ENCODE results near the gene DNLZ. TPM values are rescaled to one million over a fixed set of nuclear protein-coding genes. Genes with fewer than 3 reads are reported as not detected.

Gene DNLZ
- total and polyA plus RNA-seq, 10 of the 15 experiments (the other 5 are each of a cell fraction or from before 2014, with no cell fraction given), result 0.66 to 29.7 (median 14.7) TPM; not detected in 1

- intact Hi-C loops (cut with micrococcal nuclease; ENCODE audit: unreplicated experiment), result no loop called here
- H2AFZ ChIP-seq (ENCODE audit: control insufficient read depth, low read depth, low read length), result no peak overlapping the region
- H3K4me1 ChIP-seq (ENCODE audit: control insufficient read depth, insufficient read depth, low read length), result no peaks in the 10 kb centered on the region
- peaks cover 3 to 34% of the 10 kb centered on the region in 2 experiments; a peak in 3 of 4 replicates for H3K36me3 ChIP-seq (ENCODE audit: control insufficient read depth in 2 of 2, insufficient read depth in 2 of 2, low read length in 1 of 2)
- in situ Hi-C loops (cut with MboI), result no loop called here
- ATAC-seq (no peak), DNase-seq (ENCODE audit: low read depth, low spot score) (no peak), FAIRE-seq (no peak)
- H3K27me3 ChIP-seq (replicated peaks in 1 of 2; ENCODE audit: control insufficient read depth in 2 of 2, insufficient read depth in 2 of 2, low read length in 1 of 2), result no peaks in the 10 kb centered on the region
- TF ChIP-seq NFYA (IDR thresholded peaks at IDR 0.05; ENCODE audit: borderline replicate concordance, low read depth, low read length) (no peak), POLR2AphosphoS2 (IDR thresholded peaks at IDR 0.05; ENCODE audit: low read depth, low read length) (no peak), ZNF687 (IDR thresholded peaks at IDR 0.05) (no peak), HDGF (IDR thresholded peaks at IDR 0.05) (no peak), RAD21 (IDR thresholded peaks at IDR 0.05; ENCODE audit: insufficient read depth, low read depth, low read length) (no peak), SREBF1 (IDR thresholded peaks at IDR 0.05; ENCODE audit: low read length) (no peak), TCF3 (IDR thresholded peaks at IDR 0.05; ENCODE audit: borderline replicate concordance, insufficient read depth, low read depth, low read length) (no peak), SKIL (IDR thresholded peaks at IDR 0.05; ENCODE audit: low read depth, poor library complexity, severe bottlenecking) (no peak), ZBTB33 (IDR thresholded peaks at IDR 0.05) (no peak)
- H3K9me3 ChIP-seq (replicated peaks; ENCODE audit: control insufficient read depth, insufficient read depth, low read length), result no peaks in the 10 kb centered on the region
- ChIA-PET POLR2A (no interaction called here), SMC1A (ENCODE audit: uncharacterized antibody, unreplicated experiment) (no interaction called here), RAD21 (ENCODE audit: unreplicated experiment) (no interaction called here), CTCF (no interaction called here)
- no peaks in the 10 kb centered on the region for H4K20me1 ChIP-seq (ENCODE audit: control insufficient read depth, insufficient read depth)
- BruUV-seq (replicated peaks), result no TSS peak
- H3K27ac ChIP-seq (ENCODE audit: control insufficient read depth, insufficient read depth), result no peak overlapping the region
- H3K79me2 ChIP-seq (ENCODE audit: control insufficient read depth, insufficient read depth, low read length), result no peaks in the 10 kb centered on the region
- no peak overlapping the region for H3K9ac ChIP-seq (ENCODE audit: control insufficient read depth, insufficient read depth, low read length)
- WGBS (ENCODE audit: insufficient coverage, insufficient replicate concordance, low lambda C conversion rate, missing lambda C conversion rate), result 95% methylated on average over 16 of the region's 17 CpGs
- no peak overlapping the region for H3K4me2 ChIP-seq (ENCODE audit: control insufficient read depth, insufficient read depth)
- no peak overlapping the region for H3K4me3 ChIP-seq
Measured at GRCh38 chr9:136380381-136380780, 16.8 kb upstream of the DNLZ start.

All from GM12878 (cell line).